Glutamatergic neuron (in vitro differentiated cells): Measurements from ENCODE around the gene JARID2. TPM values are rescaled to one million over a fixed set of nuclear protein-coding genes. Genes with fewer than 3 reads are reported as not detected.

Source experiments
- DNase-seq: peaks from one replicate; pipeline ENCODE4 v3.0.0; 2022
- H3K27ac Mint-ChIP-seq: one replicate; pipeline ENCODE4 v1.8.0; 2020; ENCODE audit warnings: mild to moderate bottlenecking, mixed read lengths, inconsistent platforms; ENCODE audit not compliant: unreplicated experiment
- H3K27me3 Mint-ChIP-seq: one replicate; pipeline ENCODE4 v1.8.0; 2020; ENCODE audit warnings: mild to moderate bottlenecking, moderate library complexity, mixed read lengths, inconsistent platforms; ENCODE audit not compliant: unreplicated experiment
- H3K36me3 Mint-ChIP-seq: one replicate; pipeline ENCODE4 v1.8.0; 2020; ENCODE audit warnings: mild to moderate bottlenecking, mixed read lengths, inconsistent platforms; ENCODE audit not compliant: unreplicated experiment
- H3K4me1 Mint-ChIP-seq: one replicate; pipeline ENCODE4 v1.8.0; 2020; ENCODE audit warnings: mild to moderate bottlenecking, low read depth, mixed read lengths, inconsistent platforms; ENCODE audit not compliant: unreplicated experiment
- H3K4me3 Mint-ChIP-seq: one replicate; pipeline ENCODE4 v1.8.0; 2020; ENCODE audit warnings: mild to moderate bottlenecking, mixed read lengths, inconsistent platforms; ENCODE audit not compliant: unreplicated experiment
- H3K9me3 Mint-ChIP-seq: one replicate; pipeline ENCODE4 v1.8.0; 2020; ENCODE audit warnings: mild to moderate bottlenecking, moderate library complexity, mixed read lengths, inconsistent platforms; ENCODE audit not compliant: unreplicated experiment
- CTCF ChIP-seq: fragments of 200-600 bp; sonication (generic); IDR thresholded peaks from one replicate; pipeline ENCODE4 v1.5.0; 2021; ENCODE audit not compliant: partially characterized antibody, unreplicated experiment
- total RNA-seq: library from RNA; stranded (reverse); fragmentation: NEBNext Ultra II Directional; extraction: Animal tissue kit (Norgen Biotek cat#: 25700); gene quantifications from one replicate; pipeline ENCODE4 v1.2.1, GENCODE V29; 2021; ENCODE audit not compliant: unreplicated experiment

Gene JARID2
- total RNA-seq, 1 donor from 2014 or later: 83.8 TPM

- Mint-ChIP-seq H3K27ac (no peak overlapping the region), H3K4me3 (no peak overlapping the region), H3K4me1 (peaks cover 10% of the 10 kb centered on the region), H3K27me3 (peaks cover 2% of the 10 kb centered on the region), H3K9me3 (no peaks in the 10 kb centered on the region), H3K36me3 (no peaks in the 10 kb centered on the region)
- no peak for TF ChIP-seq CTCF
- DNase-seq: no peak
Measured at GRCh38 chr6:15553031-15553430, 307.2 kb downstream of the JARID2 start.

GRCh38 chr6:15553736-15554294, 307.9 kb downstream of the JARID2 start:
- Mint-ChIP-seq H3K9me3 (no peaks in the 10 kb centered on the region), H3K27ac (no peak overlapping the region), H3K4me1 (peaks cover 10% of the 10 kb centered on the region), H3K36me3 (no peaks in the 10 kb centered on the region), H3K4me3 (no peak overlapping the region), H3K27me3 (peaks cover 2% of the 10 kb centered on the region)
- no peak for TF ChIP-seq CTCF
- DNase-seq: no peak

GRCh38 chr6:15554728-15555100, 308.8 kb downstream of the JARID2 start:
- Mint-ChIP-seq H3K9me3 (no peaks in the 10 kb centered on the region), H3K4me1 (peaks cover 10% of the 10 kb centered on the region), H3K27ac (no peak overlapping the region), H3K4me3 (no peak overlapping the region), H3K36me3 (no peaks in the 10 kb centered on the region), H3K27me3 (peaks cover 2% of the 10 kb centered on the region)
- DNase-seq: no peak
- TF ChIP-seq CTCF: no peak

GRCh38 chr6:15555101-15556038, 309.5 kb downstream of the JARID2 start:
- Mint-ChIP-seq H3K36me3 (no peaks in the 10 kb centered on the region), H3K27me3 (peaks cover 2% of the 10 kb centered on the region), H3K4me1 (peaks cover 10% of the 10 kb centered on the region), H3K9me3 (no peaks in the 10 kb centered on the region), H3K27ac (no peak overlapping the region), H3K4me3 (no peak overlapping the region)
- TF ChIP-seq CTCF: no peak
- DNase-seq: no peak

GRCh38 chr6:15556711-15557110, 310.8 kb downstream of the JARID2 start:
- no peaks in the 10 kb centered on the region for H3K9me3 Mint-ChIP-seq
- no peak overlapping the region for H3K4me3 Mint-ChIP-seq
- no peak for TF ChIP-seq CTCF

More at GRCh38 chr6:15556711-15557110, 310.8 kb downstream of the JARID2 start:
- peaks cover 2% of the 10 kb centered on the region for H3K27me3 Mint-ChIP-seq
- H3K4me1 Mint-ChIP-seq: peaks cover 8% of the 10 kb centered on the region
- DNase-seq: no peak
- no peak overlapping the region for H3K27ac Mint-ChIP-seq
- H3K36me3 Mint-ChIP-seq: no peaks in the 10 kb centered on the region
